ENCODE data around the gene FGFR2.
A peak's percentile ranks its signal among the peaks of the same experiment; 100 is the strongest.

FGFR2 gene

GRCh38 chr10:121551210-121551885 is 46.9 kb downstream of the FGFR2 start:
- DNase-seq, result no peak

- DNase-seq, result no peak
Measured at GRCh38 chr10:121544301-121544869, 53.9 kb downstream of the FGFR2 start.

- no peak for DNase-seq
Measured at GRCh38 chr10:121543545-121543944, 54.7 kb downstream of the FGFR2 start.

GRCh38 chr10:121541450-121542120 is 56.7 kb downstream of the FGFR2 start:
- no peak for DNase-seq

GRCh38 chr10:121540732-121541395 is 57.4 kb downstream of the FGFR2 start:
- DNase-seq, result no peak

GRCh38 chr10:121539786-121540185 is 58.5 kb downstream of the FGFR2 start:
- no peak for DNase-seq

GRCh38 chr10:121536310-121536913 is 61.8 kb downstream of the FGFR2 start:
- no peak for DNase-seq

GRCh38 chr10:121535381-121535780 is 62.9 kb downstream of the FGFR2 start:
- DNase-seq, result no peak

GRCh38 chr10:121532292-121532864 is 65.9 kb downstream of the FGFR2 start:
- no peak for DNase-seq

- no peak for DNase-seq
Measured at GRCh38 chr10:121531830-121532178, 66.4 kb downstream of the FGFR2 start.

- DNase-seq, result peak; percentile 33
Measured at GRCh38 chr10:121531076-121531829, 67.0 kb downstream of the FGFR2 start.

- DNase-seq, result no peak
Measured at GRCh38 chr10:121530481-121531075, 67.7 kb downstream of the FGFR2 start.

GRCh38 chr10:121527690-121528089 is 70.6 kb downstream of the FGFR2 start:
- peak; percentile 75 for DNase-seq

GRCh38 chr10:121526801-121527221 is 71.4 kb downstream of the FGFR2 start:
- peak; percentile 55 for DNase-seq

GRCh38 chr10:121526135-121526790 is 72.0 kb downstream of the FGFR2 start:
- no peak for DNase-seq

- DNase-seq, result no peak
Measured at GRCh38 chr10:121525251-121526134, 72.8 kb downstream of the FGFR2 start.

- DNase-seq, result no peak
Measured at GRCh38 chr10:121524157-121524817, 74.0 kb downstream of the FGFR2 start.

- no peak for DNase-seq
Measured at GRCh38 chr10:121522831-121523230, 75.4 kb downstream of the FGFR2 start.

GRCh38 chr10:121521794-121522556 is 76.3 kb downstream of the FGFR2 start:
- no peak for DNase-seq
